HG03565 (cell line): ENCODE results near the gene BAIAP2L2.
"Not testable (repeated sequence)": the region's sequence is repeated elsewhere in the genome, so short reads cannot be mapped to it uniquely, and the experiment has no call there.

Experiments used
- ATAC-seq: cut with Tn5 transposase; IDR thresholded peaks from one replicate; pipeline ENCODE4 v1.9.1; 2021; ENCODE audit warnings: mild to moderate bottlenecking, moderate library complexity; ENCODE audit not compliant: unreplicated experiment

The BAIAP2L2 gene

DNA sequence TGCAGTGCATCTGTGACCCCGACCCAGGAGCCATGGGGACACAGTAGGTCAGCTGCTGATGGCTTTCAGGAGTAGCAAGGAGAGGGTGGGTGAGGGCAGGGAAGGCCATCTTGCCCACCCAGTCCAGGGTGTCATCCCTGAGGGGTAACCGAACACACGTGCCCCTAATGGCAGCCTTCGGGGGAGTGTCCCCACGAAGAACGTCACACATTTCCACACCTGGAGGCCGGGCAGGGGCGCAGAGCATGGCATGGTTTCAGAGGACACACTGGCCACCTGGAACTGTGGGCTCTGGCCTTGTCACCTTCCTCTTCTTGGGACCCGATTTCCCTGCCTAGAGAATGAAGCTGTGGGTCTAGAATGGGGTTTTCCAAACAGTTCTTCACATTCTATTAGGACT lies 19.4 kb upstream of the BAIAP2L2 start:
- no peak for ATAC-seq

GRCh38 chr22:38129021-38129420 lies 18.5 kb upstream of the BAIAP2L2 start:
- ATAC-seq, result no peak

DNA sequence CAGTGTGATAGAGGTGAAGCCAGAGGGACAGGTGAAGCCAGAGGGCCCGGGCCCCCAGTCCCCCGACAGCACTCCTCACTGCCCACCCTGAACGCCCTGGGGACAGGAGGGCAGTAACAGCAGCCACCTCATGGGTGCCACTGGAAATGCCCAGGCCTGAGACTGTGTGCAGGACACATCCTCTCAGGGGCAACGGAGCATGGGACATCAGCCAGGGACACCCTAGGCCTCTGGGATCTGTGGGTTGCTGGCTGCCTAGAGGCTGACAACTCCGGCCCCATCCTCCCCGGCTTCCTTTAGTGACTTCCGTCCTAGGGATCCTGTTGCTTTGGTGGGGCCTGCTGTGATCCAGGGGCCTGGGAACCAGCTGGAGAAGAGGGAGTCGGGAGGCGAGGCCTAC lies 17.4 kb upstream of the BAIAP2L2 start:
- no peak for ATAC-seq

- no peak for ATAC-seq
Observed at GRCh38 chr22:38126928-38127668, 16.6 kb upstream of the BAIAP2L2 start.

DNA sequence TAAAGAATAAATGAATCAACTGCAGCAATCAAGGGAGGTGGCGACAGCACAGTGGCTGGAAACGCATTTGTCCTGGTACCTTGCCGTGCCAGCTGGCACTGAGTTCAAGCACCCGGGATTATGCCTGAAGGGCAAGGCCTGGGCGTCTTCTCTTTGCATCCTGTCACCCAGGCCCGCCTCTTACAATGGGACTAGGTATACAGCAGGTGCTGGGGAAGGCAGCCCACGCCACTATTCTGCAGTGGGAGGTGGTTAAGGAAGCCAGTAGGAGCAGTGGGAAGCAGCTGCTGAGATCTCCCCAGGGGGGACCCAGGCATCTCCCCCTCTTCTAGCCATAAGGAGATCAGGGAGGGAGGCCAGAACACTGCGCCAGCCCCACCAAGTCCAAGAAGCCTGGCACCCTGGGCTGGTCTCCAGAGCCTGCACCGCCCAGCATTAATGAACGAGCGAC lies 15.3 kb upstream of the BAIAP2L2 start:
- no peak for ATAC-seq

DNA sequence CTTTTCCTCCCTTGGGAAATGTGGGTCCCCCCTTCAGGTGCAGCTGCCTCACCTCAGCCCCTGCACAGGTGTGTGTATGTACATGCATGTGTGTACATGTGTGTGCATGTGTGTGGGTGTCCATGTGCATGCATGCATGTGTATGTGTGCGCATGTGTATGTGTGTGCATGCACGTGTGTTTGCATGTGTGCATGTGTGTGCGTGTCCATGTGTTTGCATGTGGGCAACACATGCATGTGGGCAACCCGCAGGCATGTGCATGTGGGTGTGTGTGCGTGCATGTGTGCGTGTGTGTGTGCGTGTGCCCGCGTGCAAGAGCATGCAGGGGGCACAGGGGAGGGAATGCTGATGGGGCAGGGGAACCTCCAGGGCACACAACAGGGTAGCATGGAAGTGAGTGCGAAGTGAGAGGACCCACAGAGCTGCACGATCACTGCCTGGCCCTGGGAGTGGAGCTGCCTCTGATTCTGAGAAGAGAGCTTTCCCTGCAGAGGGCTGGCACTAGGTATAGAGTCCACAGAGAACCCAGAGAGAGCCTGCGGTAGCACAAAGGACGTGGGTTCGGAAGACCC lies 14.6 kb upstream of the BAIAP2L2 start:
- no peak for ATAC-seq

GRCh38 chr22:38124236-38124974 lies 13.9 kb upstream of the BAIAP2L2 start:
- ATAC-seq, result no peak

DNA sequence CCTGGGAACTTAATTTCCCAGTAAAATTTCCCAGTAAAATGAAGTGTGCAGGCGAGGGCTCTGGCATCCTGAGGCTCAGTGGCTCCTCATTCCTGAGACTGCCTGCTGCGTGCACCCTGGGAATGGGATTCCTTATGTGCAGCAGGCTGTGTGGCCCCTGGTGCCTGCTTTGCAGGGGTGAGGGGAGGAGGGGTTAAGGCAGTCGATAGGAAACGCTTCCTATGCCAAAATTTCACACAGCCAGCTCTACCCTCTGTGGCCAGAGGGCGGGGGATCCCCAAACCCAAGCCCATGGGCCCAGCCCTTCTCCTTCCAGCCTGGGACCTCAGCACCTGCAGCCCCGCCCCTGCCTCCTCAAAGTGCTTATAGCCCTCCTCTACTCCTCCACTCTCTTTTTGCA lies 12.1 kb upstream of the BAIAP2L2 start:
- no peak for ATAC-seq

- no peak for ATAC-seq
Observed at GRCh38 chr22:38120359-38121110, 10.1 kb upstream of the BAIAP2L2 start.

- not testable (repeated sequence) for ATAC-seq
Observed at GRCh38 chr22:38118747-38119146, 8.3 kb upstream of the BAIAP2L2 start.

DNA sequence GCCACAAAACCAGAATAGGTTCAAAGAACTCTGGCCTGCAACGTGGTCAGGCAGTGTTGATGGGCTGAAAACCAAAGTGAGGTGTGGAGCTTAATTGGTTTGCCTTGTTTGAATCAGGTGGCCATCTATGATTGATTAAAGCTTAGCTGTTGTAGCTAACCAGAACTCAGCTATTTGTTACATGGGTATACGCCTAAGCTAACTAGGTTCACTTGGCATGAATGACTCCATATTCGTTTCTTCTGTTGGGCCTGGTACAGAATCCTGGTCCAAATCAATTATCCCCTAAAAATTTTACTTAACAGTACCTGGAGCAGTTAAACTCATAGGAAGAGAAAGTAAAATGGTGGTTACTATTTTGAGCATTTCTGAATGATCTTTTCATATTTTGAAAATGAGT lies 7.7 kb upstream of the BAIAP2L2 start:
- ATAC-seq, result no peak

DNA sequence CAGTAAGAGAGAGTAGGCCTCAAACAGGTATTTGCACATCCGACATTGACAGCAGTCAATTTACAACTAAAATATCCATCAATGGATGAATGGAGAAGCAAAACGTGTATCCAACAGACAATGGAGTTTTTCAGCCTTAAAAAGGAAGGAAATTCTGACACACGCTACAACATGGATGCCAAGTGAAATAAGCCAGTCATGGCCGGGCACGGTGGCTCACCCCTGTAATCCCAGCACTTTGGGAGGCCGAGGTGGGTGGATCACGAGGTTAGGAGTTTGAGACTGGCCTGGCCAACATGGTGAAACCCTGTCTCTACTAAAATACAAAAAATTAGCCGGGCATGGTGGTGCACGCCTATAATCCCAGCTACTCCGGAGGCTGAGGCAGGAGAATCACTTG lies 7.1 kb upstream of the BAIAP2L2 start:
- not testable (repeated sequence) for ATAC-seq

GRCh38 chr22:38115423-38116205 lies 5.1 kb upstream of the BAIAP2L2 start:
- ATAC-seq, result no peak

GRCh38 chr22:38114484-38115398 lies 4.3 kb upstream of the BAIAP2L2 start:
- ATAC-seq, result no peak

- ATAC-seq, result no peak
Observed at GRCh38 chr22:38112381-38112780, 1.9 kb upstream of the BAIAP2L2 start.

- ATAC-seq, result no peak
Observed at GRCh38 chr22:38111925-38112355, 1.5 kb upstream of the BAIAP2L2 start.

DNA sequence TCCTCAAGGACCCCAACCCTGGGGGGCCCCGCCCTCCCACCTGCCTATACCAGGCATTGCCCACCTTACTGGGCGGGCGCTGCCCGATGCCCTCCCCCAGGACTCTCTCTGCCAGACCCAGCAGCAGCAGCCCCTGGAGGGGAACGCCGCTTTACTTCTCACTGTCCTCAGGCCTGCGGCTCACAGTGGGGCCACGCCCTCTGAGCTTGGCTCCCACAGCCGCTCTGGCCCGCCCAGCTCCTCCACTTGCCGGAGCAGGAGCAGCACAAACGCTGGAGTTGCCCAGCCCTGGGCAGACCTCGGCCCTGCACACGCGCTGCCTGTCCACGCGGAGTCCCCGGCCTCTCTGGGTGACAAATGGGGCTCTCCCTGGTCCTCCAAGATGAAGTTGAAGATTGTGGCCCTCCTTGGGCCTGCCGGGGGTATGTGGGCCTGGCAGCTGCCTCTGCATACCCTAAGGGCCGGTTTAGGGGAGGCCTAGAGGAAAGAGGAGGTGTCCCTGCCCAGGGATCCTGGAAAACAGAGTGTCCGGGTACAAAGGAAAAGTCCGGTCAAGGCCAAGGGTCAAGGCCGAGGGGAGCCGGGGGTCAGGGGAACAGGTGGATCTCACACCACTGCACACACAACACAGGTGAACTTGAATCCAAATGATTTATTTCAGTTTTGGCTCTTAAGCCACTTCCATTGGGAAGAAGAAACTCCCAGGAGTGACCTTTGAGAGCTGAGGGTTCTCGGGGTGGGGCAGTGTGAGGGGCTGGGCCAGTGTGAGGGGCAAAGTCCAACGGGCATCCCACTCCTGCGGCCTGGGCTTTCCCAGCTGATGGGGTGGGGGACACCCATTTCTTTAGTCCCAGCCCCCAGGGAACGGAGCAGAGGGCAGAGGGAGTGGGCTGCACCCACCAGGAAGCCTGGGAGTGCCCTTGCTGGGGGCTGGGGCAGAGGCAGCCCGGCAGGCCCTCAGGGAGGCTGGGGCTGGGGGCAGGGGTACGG lies 674 bp upstream of the BAIAP2L2 start:
- no peak for ATAC-seq

- ATAC-seq, result no peak
Observed at GRCh38 chr22:38109371-38110001, 998 bp downstream of the BAIAP2L2 start.
